ENCODE measurements around the gene C16orf74. TPM values are rescaled to one million over a fixed set of nuclear protein-coding genes. Genes with fewer than 3 reads are reported as not detected.

The C16orf74 gene
- total RNA-seq, 1 donor: 8.2 TPM

DNA sequence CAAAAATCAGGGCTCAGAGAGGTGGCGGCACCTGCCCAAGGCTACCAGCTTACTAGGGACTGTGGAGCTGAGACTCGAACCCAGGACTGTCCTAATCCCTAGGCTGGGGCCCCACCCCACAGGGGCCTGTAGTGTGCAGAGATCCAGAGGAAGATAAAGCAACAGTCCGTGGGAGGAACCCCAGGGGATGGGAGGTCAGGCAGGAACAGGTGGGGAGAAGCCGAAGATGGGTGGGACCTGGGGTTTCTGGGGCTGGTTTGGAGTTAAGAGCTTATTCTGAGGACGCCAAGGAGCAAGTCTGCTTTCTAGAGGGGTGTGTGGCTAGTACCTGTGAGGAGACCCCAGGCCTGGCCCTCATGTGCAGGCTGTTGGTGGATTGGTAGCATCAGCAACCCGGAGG is 14.9 kb downstream of the C16orf74 start:
- no peak for DNase-seq (ENCODE audit: low read depth)

DNA sequence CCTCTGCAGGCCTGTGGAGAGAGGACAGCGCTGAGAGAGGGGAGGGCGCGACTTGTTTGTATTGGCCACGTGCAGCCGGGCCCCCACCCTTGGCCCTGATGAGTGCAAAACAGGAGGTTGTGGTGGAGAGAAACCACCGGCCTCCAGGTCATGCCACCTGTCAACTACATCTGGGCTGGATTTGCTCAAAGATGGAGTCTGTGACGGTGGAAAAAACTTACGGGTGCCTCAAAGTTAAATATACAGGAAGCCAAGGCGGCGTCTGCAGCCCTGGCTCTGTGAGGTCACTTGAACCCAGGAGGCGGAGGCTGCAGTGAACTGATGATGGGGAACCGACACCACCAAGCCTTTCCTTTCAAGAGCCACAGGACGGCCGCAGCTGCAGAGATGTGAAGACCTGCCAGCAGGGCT is 15.7 kb downstream of the C16orf74 start:
- TF ChIP-seq, protein P1, sequence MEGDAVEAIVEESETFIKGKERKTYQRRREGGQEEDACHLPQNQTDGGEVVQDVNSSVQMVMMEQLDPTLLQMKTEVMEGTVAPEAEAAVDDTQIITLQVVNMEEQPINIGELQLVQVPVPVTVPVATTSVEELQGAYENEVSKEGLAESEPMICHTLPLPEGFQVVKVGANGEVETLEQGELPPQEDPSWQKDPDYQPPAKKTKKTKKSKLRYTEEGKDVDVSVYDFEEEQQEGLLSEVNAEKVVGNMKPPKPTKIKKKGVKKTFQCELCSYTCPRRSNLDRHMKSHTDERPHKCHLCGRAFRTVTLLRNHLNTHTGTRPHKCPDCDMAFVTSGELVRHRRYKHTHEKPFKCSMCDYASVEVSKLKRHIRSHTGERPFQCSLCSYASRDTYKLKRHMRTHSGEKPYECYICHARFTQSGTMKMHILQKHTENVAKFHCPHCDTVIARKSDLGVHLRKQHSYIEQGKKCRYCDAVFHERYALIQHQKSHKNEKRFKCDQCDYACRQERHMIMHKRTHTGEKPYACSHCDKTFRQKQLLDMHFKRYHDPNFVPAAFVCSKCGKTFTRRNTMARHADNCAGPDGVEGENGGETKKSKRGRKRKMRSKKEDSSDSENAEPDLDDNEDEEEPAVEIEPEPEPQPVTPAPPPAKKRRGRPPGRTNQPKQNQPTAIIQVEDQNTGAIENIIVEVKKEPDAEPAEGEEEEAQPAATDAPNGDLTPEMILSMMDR (IDR thresholded peaks at IDR 0.05; ENCODE audit: insufficient read depth, low read depth, low read length): no peak
- no peak for DNase-seq (ENCODE audit: low read depth)
- no peak overlapping the region for H3K4me3 ChIP-seq (ENCODE audit: low read depth, low read length)

More for the DNA sequence above, 14.9 kb downstream of the C16orf74 start:
- no peak overlapping the region for H3K4me3 ChIP-seq (ENCODE audit: low read depth, low read length)
- TF ChIP-seq, protein P1 (IDR thresholded peaks at IDR 0.05; ENCODE audit: insufficient read depth, low read depth, low read length): no peak

DNA sequence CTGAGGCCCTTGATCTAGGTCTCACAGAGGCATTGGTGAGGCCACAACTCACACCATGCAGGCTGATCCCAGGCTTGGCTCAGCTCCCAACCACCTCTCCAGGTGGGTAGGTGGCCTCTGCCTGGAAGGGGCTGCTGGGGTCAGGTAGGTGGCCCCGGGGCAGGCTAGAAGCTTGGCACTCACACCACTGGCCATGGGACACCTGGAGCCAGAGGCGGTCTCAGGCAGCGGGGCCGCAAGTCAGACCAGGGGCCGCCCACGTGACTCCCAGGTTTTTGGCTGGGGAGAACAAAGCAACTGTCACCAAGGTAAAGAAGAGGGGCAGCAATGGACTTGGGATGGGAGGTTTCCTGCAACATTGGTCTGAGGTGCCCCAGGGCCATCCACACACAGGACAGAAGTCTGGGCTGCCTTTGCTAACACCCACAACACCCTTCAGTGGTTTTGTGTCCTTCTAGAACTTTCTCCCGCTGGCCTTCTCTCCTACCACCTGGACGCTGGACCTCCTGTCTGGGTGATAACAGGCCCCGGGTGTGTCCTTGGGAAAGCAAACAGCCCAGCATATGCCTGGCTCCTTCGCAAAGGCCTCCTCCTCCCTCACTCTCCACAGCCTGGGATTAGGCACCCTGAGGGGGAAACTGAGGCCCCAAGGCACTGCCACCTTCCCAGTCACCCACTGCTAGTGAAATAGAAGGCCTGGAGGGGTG is 16.4 kb downstream of the C16orf74 start:
- TF ChIP-seq, protein P1 (IDR thresholded peaks at IDR 0.05; ENCODE audit: insufficient read depth, low read depth, low read length): no peak
- no peak for DNase-seq (ENCODE audit: low read depth)
- no peak overlapping the region for H3K4me3 ChIP-seq (ENCODE audit: low read depth, low read length)

DNA sequence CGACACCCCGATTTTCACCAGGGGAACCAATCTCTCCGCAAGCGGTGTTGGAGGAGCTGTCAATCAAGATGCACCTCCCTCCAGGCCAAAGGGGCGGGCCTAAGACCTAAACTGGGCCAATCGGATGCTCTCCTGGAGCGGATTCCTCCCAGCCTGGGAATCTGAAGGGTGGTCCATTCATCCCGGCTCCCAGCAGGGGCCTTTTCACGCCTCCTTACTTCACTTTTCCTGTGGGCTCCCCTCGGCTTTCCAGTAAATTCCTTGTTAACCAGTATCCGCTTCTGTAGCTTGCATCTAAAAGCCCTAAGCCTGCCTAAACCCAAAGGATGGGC is 17.1 kb downstream of the C16orf74 start:
- TF ChIP-seq, protein P1 (IDR thresholded peaks at IDR 0.05; ENCODE audit: insufficient read depth, low read depth, low read length): no peak
- no peak overlapping the region for H3K4me3 ChIP-seq (ENCODE audit: low read depth, low read length)
- DNase-seq (ENCODE audit: low read depth): peak; percentile 17

DNA sequence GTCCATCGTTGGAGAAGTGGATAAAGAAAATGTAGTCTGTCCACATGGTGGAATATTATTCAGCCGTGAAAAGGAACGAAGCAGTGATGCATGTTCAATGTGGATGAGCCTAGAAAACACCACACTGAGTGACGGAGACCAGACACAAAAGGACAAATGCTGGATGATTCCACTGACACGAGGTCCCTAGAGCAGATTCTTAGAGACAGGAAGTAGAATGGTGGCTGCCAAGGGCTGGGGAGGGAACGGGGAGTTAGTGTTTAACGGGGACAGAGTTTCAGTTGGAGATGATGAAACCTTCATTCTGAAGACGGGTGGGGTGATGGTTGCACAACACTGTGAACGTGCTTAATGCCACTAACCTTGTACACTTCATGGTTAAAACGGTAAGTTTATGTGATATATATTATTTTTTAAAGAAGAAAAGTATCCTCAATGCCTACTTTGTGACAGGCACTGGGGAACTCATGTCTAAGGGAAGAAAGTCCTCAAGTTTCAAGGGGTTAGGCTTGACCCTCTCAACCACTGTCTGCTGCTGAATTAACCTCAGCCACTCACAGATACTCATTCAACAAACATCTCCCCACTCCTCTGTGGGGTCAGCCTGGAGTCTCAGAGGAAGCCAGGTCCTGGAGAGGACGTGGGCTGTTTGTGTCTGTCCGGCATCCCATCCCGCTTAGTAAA is 17.6 kb downstream of the C16orf74 start:
- H3K4me3 ChIP-seq (ENCODE audit: low read depth, low read length): no peak overlapping the region
- TF ChIP-seq, protein P1 (IDR thresholded peaks at IDR 0.05; ENCODE audit: insufficient read depth, low read depth, low read length): no peak
- DNase-seq (ENCODE audit: low read depth): peak; percentile 67

DNA sequence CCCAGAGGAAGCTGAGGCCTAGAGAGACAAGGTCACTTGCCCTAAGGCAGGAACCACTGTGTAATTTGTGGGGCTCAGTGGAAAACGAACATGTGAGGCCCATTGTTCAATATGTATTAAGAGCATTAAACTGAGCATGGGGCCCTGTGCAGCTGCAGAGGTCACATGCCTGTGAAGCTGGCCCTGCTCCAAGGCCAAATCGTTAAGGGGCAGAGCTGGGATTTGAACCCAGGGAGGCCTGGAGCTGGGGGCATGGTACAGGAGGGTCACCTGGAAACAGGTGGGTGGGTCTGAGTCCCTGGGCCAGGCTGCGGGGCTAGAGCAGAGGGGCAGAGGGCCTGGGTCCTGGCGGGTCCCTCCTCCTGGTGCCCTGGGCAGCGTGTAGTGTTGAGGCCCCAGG is 19.7 kb downstream of the C16orf74 start:
- DNase-seq (ENCODE audit: low read depth): no peak
- TF ChIP-seq, protein P1 (IDR thresholded peaks at IDR 0.05; ENCODE audit: insufficient read depth, low read depth, low read length): no peak
- no peak overlapping the region for H3K4me3 ChIP-seq (ENCODE audit: low read depth, low read length)

Data from fibroblast of villous mesenchyme (primary cell).